ENCODE results near the gene LRRFIP2. TPM values are rescaled to one million over a fixed set of nuclear protein-coding genes. Genes with fewer than 3 reads are reported as not detected.
"Not testable (repeated sequence)": the region's sequence is repeated elsewhere in the genome, so short reads cannot be mapped to it uniquely, and the experiment has no call there.

The LRRFIP2 gene
- total and polyA plus RNA-seq, 11 donors, result 67.7 to 161 (median 112) TPM

DNA sequence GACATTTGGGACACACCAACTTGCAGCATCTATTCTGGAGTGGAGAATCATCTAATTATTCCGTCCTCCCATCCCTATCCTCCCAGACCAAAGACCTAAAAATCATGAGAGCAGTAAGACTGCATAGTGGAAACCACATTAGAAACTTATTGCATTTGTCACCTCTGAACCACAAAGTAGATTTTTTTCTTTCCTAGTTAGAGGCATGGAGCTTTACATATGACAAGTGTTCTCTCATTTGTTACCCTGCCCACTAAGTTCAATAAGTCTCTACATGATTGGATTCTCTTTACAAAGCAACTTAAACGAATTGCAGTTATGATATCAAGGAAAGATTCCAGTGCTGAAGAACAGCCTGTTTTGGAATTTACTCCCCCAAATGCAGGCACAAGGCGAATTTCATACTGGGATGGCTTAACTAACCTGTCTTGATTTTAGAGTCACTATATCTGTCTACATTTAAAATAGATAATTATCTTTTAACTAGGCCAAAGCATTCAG lies 42.3 kb upstream of the LRRFIP2 start:
- Histone ChIP-seq H3K27me3 (no peaks in the 10 kb centered on the region), H3K27ac (peak overlapping the region in 1 of 12 donors; percentile 55), H3K4me3 (no peak overlapping the region), H3K9me3 (peaks cover 0 to 3% (median 0%) of the 10 kb centered on the region in 12 donors), H3K36me3 (no peaks in the 10 kb centered on the region), H3K4me1 (peaks cover 0 to 12% (median 0%) of the 10 kb centered on the region in 12 donors)
- DNase-seq, result no peak
- intact Hi-C loops (cut with DNase I), result loop anchor here in 5 of 10 donors (5.0 to 10.0 kb wide), 5 partner anchors 122 to 482 kb away; partner anchors contain the start of genes EPM2AIP1 (in 1 of the 5) and MLH1 (in 1 of the 5)
- WGBS, 4 donors, result 83 to 92% (median 86%) methylated on average over 3 of the region's 3 CpGs
- no peak for ATAC-seq
- TF ChIP-seq, protein P1, sequence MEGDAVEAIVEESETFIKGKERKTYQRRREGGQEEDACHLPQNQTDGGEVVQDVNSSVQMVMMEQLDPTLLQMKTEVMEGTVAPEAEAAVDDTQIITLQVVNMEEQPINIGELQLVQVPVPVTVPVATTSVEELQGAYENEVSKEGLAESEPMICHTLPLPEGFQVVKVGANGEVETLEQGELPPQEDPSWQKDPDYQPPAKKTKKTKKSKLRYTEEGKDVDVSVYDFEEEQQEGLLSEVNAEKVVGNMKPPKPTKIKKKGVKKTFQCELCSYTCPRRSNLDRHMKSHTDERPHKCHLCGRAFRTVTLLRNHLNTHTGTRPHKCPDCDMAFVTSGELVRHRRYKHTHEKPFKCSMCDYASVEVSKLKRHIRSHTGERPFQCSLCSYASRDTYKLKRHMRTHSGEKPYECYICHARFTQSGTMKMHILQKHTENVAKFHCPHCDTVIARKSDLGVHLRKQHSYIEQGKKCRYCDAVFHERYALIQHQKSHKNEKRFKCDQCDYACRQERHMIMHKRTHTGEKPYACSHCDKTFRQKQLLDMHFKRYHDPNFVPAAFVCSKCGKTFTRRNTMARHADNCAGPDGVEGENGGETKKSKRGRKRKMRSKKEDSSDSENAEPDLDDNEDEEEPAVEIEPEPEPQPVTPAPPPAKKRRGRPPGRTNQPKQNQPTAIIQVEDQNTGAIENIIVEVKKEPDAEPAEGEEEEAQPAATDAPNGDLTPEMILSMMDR (IDR thresholded peaks at IDR 0.05), result no peak
- TF ChIP-seq POLR2A (IDR thresholded peaks at IDR 0.05), result no peak

DNA sequence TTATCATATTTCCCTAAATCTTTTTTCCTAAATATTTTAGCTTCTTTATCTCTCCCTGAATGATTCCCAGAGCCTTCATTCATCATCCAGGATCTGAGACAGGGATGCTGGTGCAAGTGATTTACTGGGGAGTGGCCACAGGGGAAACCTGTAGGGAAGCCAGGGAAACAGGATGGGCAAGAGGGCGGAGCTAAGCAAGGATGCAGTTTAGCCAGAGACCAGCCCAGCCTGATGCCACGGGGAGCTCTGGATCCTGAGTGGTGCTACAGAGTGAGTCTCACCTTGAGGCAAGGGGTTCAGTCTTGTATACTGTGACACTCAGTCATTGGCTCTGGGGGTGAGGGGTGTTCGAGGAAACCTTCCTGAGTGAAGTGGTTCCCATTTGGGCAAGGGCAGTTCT lies 39.7 kb upstream of the LRRFIP2 start:
- 68 to 75% (median 71%) methylated on average over 3 of the region's 3 CpGs for WGBS, 4 donors
- Histone ChIP-seq H3K27me3 (no peaks in the 10 kb centered on the region), H3K36me3 (peaks cover 0 to 1% (median 0%) of the 10 kb centered on the region in 9 donors), H3K4me3 (no peak overlapping the region), H3K9me3 (peaks cover 0 to 8% (median 0%) of the 10 kb centered on the region in 12 donors), H3K27ac (no peak overlapping the region), H3K4me1 (peaks cover 0 to 12% (median 2%) of the 10 kb centered on the region in 12 donors)
- ATAC-seq, result no peak
- intact Hi-C loops (cut with DNase I), result loop anchor here in 8 of 10 donors (2.0 to 10.0 kb wide), 8 partner anchors 119 to 479 kb away; partner anchors contain the start of genes EPM2AIP1 (in 1 of the 8) and MLH1 (in 1 of the 8)
- DNase-seq, result no peak
- TF ChIP-seq POLR2A (IDR thresholded peaks at IDR 0.05), result no peak
- TF ChIP-seq, protein P1 (IDR thresholded peaks at IDR 0.05), result no peak

DNA sequence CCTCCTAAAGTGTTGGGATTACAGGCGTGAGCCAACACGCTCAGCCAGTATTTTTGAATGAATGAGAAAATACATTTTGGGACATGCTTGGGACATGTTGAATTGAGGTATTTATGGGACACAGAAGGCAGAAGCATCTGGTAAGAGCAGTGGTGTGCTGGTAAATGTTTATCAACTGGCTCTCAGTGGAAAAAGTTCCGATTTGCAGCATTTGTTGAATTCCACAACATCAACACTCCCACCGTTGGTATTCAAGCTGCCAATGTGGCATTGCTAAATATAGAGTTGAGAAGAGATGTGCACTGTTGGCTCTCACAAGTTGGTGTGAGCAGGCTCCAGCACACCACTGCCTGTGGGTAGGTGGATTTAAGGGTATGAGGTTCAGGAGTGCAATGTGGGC lies 35.8 kb upstream of the LRRFIP2 start:
- intact Hi-C loops (cut with DNase I), result loop anchor here in 8 of 10 donors (5.0 to 10.0 kb wide), 7 partner anchors 115 to 475 kb away; partner anchors contain the start of genes EPM2AIP1 (in 1 of the 8) and MLH1 (in 1 of the 8)
- ATAC-seq (peak; percentile 53 to 70 (median 62)), DNase-seq (no peak)
- Histone ChIP-seq H3K27ac (peak overlapping the region in 3 of 12 donors; percentile 25 to 49 (median 34)), H3K4me3 (no peak overlapping the region), H3K4me1 (peaks cover 0 to 7% (median 0%) of the 10 kb centered on the region in 12 donors), H3K9me3 (peaks cover 0 to 8% (median 0%) of the 10 kb centered on the region in 12 donors), H3K36me3 (peaks cover 0 to 13% (median 0%) of the 10 kb centered on the region in 9 donors), H3K27me3 (no peaks in the 10 kb centered on the region)
- TF ChIP-seq POLR2A (IDR thresholded peaks at IDR 0.05), result no peak
- TF ChIP-seq, protein P1 (IDR thresholded peaks at IDR 0.05), result no peak
- 47 to 67% (median 58%) methylated on average over 4 of the region's 4 CpGs for WGBS, 4 donors

DNA sequence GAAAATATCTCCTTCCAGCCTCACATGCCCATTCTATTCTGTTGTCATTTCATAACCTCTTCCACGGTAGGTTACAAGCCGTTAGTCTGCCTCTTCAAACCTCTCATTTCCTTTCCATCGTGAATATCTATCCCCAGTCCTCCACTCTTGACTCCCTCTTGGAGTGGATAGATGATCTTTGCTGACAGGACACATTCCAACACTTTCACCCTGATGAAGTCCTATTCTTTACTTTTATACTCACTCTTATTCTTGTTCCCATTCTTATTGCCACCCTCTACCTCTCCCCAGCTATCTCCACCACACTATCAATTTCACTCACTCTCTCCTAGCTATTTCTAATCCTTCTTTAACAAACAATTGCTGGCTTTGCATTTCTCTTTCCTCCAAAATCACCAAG lies 34.2 kb upstream of the LRRFIP2 start:
- H3K4me3 ChIP-seq; H3K27me3 ChIP-seq; H3K4me1 ChIP-seq; H3K9me3 ChIP-seq; intact Hi-C loops (cut with DNase I); H3K27ac ChIP-seq; DNase-seq; ATAC-seq: not testable (repeated sequence)
- WGBS, 4 donors, result 44 to 55% (median 47%) methylated on average over 3 of the region's 3 CpGs
- peaks cover 0 to 13% (median 0%) of the 10 kb centered on the region in 9 donors for H3K36me3 ChIP-seq

DNA sequence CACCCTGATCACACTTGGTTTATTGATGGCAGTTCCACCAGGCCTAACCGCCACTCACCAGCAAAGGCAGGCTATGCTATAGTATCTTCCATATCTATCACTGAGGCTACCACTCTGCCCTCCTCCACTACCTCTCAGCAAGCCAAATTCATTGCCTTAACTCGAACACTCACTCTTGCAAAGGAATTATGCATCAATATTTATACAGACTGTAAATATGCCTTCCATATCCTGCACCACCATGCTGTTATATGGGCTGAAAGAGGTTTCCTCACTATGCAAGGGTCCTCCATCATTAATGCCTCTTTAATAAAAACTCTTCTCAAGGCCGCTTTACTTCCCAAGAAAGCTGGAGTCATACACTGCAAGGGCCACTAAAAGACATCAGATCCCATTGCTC lies 33.6 kb upstream of the LRRFIP2 start:
- DNase-seq; H3K27ac ChIP-seq; intact Hi-C loops (cut with DNase I); H3K4me3 ChIP-seq; H3K4me1 ChIP-seq; ATAC-seq; H3K27me3 ChIP-seq; H3K9me3 ChIP-seq: not testable (repeated sequence)
- H3K36me3 ChIP-seq, result peaks cover 0 to 13% (median 0%) of the 10 kb centered on the region in 9 donors
- WGBS, 4 donors, result 95 to 99% (median 97%) methylated on average over 3 of the region's 3 CpGs

DNA sequence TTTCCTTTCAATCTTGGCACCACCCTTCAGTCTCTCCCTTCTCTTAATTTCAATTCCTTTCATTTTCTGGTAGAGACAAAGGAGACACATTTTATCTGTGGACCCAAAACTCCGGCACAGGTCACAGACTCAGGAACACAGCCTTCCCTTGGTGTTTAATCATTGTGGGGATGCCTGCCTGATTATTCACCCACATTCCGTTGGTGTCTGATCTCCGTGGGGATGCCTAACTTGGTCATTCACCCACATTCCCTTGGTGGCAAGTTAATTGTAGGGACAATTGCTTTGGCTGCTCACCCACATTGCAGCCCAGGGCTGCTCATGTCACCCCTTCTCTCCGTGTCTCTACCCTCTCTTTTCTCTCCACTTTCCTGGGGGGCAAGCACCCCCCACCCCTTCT lies 31.7 kb upstream of the LRRFIP2 start:
- H3K4me1 ChIP-seq; H3K27me3 ChIP-seq; H3K9me3 ChIP-seq; intact Hi-C loops (cut with DNase I); H3K4me3 ChIP-seq; H3K27ac ChIP-seq; ATAC-seq; DNase-seq: not testable (repeated sequence)
- peaks cover 0 to 13% (median 0%) of the 10 kb centered on the region in 9 donors for H3K36me3 ChIP-seq
- 81 to 89% (median 85%) methylated on average over 4 of the region's 4 CpGs for WGBS, 4 donors

Data from heart left ventricle (tissue), 16 donors.